Pancreas (tissue), 10 donors: ENCODE data around the gene RFC3. TPM values are rescaled to one million over a fixed set of nuclear protein-coding genes. Genes with fewer than 3 reads are reported as not detected.

Source experiments
- ATAC-seq, 4 donors: fragments of 200-7000 bp; cut with Tn5 transposase; one replicate each; pipeline versions ENCODE4 v1.8.0 to v1.9.1; 2020; ENCODE audit warnings: mild to moderate bottlenecking in 4 of 4, moderate library complexity in 4 of 4
- DNase-seq, 6 donors: peaks; one replicate each; pipeline ENCODE4 v3.0.0-alpha.2; 2020
- FAIRE-seq: peaks from 2 replicates; lab custom pipeline; 2012; peaks lifted over from hg19 to GRCh38; lab: Jason Lieb, UNC
- H3K27ac ChIP-seq, 4 donors: fragments of 200-600 bp; sonication (generic); 1 replicate in 3 of 4; 2 replicates in 1 of 4; pipeline versions ENCODE4 v1.5.0 to v1.8.0; 2020
- H3K27me3 ChIP-seq, 4 donors: fragments of 200-600 bp; one replicate each; pipeline ENCODE4 v1.8.0; 2021
- H3K36me3 ChIP-seq, 3 donors: fragments of 200-600 bp; sonication (generic) in 1 of 3; one replicate each; pipeline versions ENCODE4 v1.5.0 to v1.8.0; 2020 to 2021
- H3K4me1 ChIP-seq, 3 donors: fragments of 200-600 bp; one replicate each; pipeline ENCODE4 v1.8.0; 2021
- H3K4me3 ChIP-seq, 4 donors: fragments of 200-600 bp; sonication (generic) in 2 of 4; one replicate each; pipeline versions ENCODE4 v1.5.0 to v1.8.0; 2020 to 2021
- H3K9me3 ChIP-seq, 4 donors: fragments of 200-600 bp; one replicate each; pipeline ENCODE4 v1.8.0; 2021
- CTCF ChIP-seq, 4 donors: fragments of 200-600 bp; sonication (generic) in 3 of 4; IDR thresholded peaks; one replicate each; pipeline versions ENCODE4 v1.5.0 to v1.8.0; 2021; ENCODE audit warnings: antibody characterized with exemption in 4 of 4
- WGBS, 2 donors: extraction: QIAGEN DNeasy Blood & Tissue Kit; methylation state at CpG; one replicate each; pipeline ENCODE4 v1.1.7; 2013; 5-methylcytosine and 5-hydroxymethylcytosine counted together
- intact Hi-C, 3 donors: fragments of 100-400 bp; cut with DNase I; formaldehyde crosslinking; loops; one replicate each; pipeline versions ENCODE4 v1.11.1 to v1.14.2; 2022
- polyA plus RNA-seq, 2 donors: library from polyadenylated mRNA; stranded (reverse); fragments of 200-250 nt; gene quantifications; one replicate each; pipeline ENCODE4 v1.2.3, GENCODE V29; 2013
- total RNA-seq, 6 donors: library from RNA; stranded (reverse); fragmentation: NEBNext Ultra II Directional in 4 of 6; extraction: Animal tissue kit (Norgen Biotek cat#: 25700) in 4 of 6; gene quantifications; one replicate each; pipeline versions ENCODE4 v1.2.1 to v1.2.4, GENCODE V29; 2021 to 2023
- donor health status: healthy with polysubstance abuse.
- donor health status: DM: no; HTN: no; CAD: no; lungs with moderate emphysema.
- donor health status: DM: no; HTN: no; CAD: no.
- donor health status: control.
- donor health status: control.
- donor health status: Bipolar disorder and iron deficiency.
- donor health status: DM: yes; HTN: yes; CAD: no.
- donor health status: DM: no; HTN: no; CAD: no.
- donor health status: DM: no; HTN: no; CAD: no.
- donor health status: DM: yes; HTN: yes; CAD: no.

The RFC3 gene
- total and polyA plus RNA-seq, 8 donors: 1.4 to 5.7 (median 2.9) TPM

- Histone ChIP-seq H3K27ac (no peak overlapping the region), H3K4me1 (no peaks in the 10 kb centered on the region), H3K36me3 (no peaks in the 10 kb centered on the region), H3K9me3 (no peaks in the 10 kb centered on the region), H3K4me3 (no peak overlapping the region), H3K27me3 (no peaks in the 10 kb centered on the region)
- 61 to 67% methylated on average over 3 of the region's 3 CpGs for WGBS, 2 donors
- intact Hi-C loops: no loop called here
- FAIRE-seq: no peak
- TF ChIP-seq CTCF (IDR thresholded peaks at IDR 0.05): no peak
- no peak for ATAC-seq
- no peak for DNase-seq
Observed at GRCh38 chr13:33863188-33863789, 45.3 kb downstream of the RFC3 start.

- Histone ChIP-seq H3K27me3 (no peaks in the 10 kb centered on the region), H3K4me3 (no peak overlapping the region), H3K9me3 (no peaks in the 10 kb centered on the region), H3K27ac (no peak overlapping the region), H3K36me3 (no peaks in the 10 kb centered on the region), H3K4me1 (peaks cover 0 to 7% (median 6%) of the 10 kb centered on the region in 3 donors)
- no peak for DNase-seq
- no peak for ATAC-seq
- 94 to 95% methylated on average over 4 of the region's 4 CpGs for WGBS, 2 donors
- intact Hi-C loops: no loop called here
- TF ChIP-seq CTCF (IDR thresholded peaks at IDR 0.05): no peak
- no peak for FAIRE-seq
Observed at GRCh38 chr13:33865945-33866344, 48.0 kb downstream of the RFC3 start.

GRCh38 chr13:33867472-33867871 lies 49.5 kb downstream of the RFC3 start:
- no peaks in the 10 kb centered on the region for H3K9me3 ChIP-seq
- H3K4me1 ChIP-seq: peaks cover 0 to 16% (median 14%) of the 10 kb centered on the region in 3 donors
- no peak overlapping the region for H3K4me3 ChIP-seq
- H3K36me3 ChIP-seq: no peaks in the 10 kb centered on the region
- DNase-seq (no peak), ATAC-seq (no peak), FAIRE-seq (no peak)
- no peak overlapping the region for H3K27ac ChIP-seq
- intact Hi-C loops: no loop called here
- no peak for TF ChIP-seq CTCF (IDR thresholded peaks at IDR 0.05)
- 93 to 94% methylated on average over 3 of the region's 3 CpGs for WGBS, 2 donors
- H3K27me3 ChIP-seq: no peaks in the 10 kb centered on the region

- no peak for TF ChIP-seq CTCF (IDR thresholded peaks at IDR 0.05)
- Histone ChIP-seq H3K27me3 (no peaks in the 10 kb centered on the region), H3K36me3 (no peaks in the 10 kb centered on the region), H3K27ac (no peak overlapping the region), H3K4me1 (peaks cover 0 to 16% (median 14%) of the 10 kb centered on the region in 3 donors), H3K9me3 (no peaks in the 10 kb centered on the region), H3K4me3 (no peak overlapping the region)
- intact Hi-C loops: no loop called here
- FAIRE-seq: no peak
- no peak for DNase-seq
- ATAC-seq: no peak
- WGBS, 2 donors: 95 to 96% methylated on average over 3 of the region's 3 CpGs
Observed at GRCh38 chr13:33868343-33868994, 50.5 kb downstream of the RFC3 start.

- intact Hi-C loops: no loop called here
- Histone ChIP-seq H3K27ac (no peak overlapping the region), H3K4me1 (peaks cover 0 to 16% (median 14%) of the 10 kb centered on the region in 3 donors), H3K4me3 (no peak overlapping the region), H3K27me3 (no peaks in the 10 kb centered on the region), H3K9me3 (no peaks in the 10 kb centered on the region), H3K36me3 (no peaks in the 10 kb centered on the region)
- FAIRE-seq (no peak), ATAC-seq (no peak), DNase-seq (no peak)
- no peak for TF ChIP-seq CTCF (IDR thresholded peaks at IDR 0.05)
Observed at GRCh38 chr13:33869005-33869404, 51.1 kb downstream of the RFC3 start.
